ENCODE measurements around the gene SERPINE1. TPM values are rescaled to one million over a fixed set of nuclear protein-coding genes. Genes with fewer than 3 reads are reported as not detected.

SERPINE1 gene
- total RNA-seq, 2 experiments from 2014 or later = 0.29 to 1.2 TPM

DNA sequence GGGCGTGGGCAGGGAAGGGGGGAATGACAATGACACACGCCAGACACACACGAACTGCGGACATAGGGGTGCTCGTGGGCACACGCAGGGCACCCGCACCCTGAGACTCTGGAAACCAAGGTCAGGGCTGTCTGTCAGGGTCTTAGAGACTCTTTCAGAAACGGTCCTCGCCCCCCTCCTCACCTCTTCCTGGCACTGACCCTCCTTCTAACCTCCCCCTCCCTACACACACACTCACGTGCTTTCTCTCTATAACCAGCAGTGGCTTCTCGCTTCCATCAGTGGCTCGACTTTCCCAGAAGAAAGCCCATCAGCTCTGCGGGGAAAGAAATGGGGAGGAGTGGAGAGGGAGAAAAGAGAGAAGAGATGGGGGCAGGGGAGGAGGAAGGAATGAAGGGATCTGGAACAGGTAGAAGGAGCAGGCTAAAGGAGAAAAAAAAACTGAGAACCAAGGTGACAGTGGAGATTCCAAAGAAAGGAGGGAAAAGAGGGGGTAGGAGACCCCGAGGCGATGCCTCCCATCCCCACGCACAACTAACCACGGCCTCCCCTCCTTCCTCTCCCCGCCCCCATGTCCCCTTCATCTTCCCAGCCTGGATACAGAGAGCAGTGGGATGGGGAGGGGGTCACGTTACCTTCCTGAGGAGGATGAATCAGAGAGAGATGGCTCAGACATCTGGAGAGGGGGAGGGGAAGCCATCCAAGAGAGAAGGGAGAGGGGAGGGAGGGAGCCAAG is 40.2 kb downstream of the SERPINE1 start:
- H3K9me3 Mint-ChIP-seq (ENCODE audit: low read depth) = no peaks in the 10 kb centered on the region
- H3K4me1 Mint-ChIP-seq = peaks cover 52% of the 10 kb centered on the region
- no peak overlapping the region for H3K27ac Mint-ChIP-seq
- DNase-seq = no peak
- CTCF ChIA-PET = no interaction called here
- H3K36me3 Mint-ChIP-seq = no peaks in the 10 kb centered on the region
- H3K27me3 Mint-ChIP-seq = peaks cover 80% of the 10 kb centered on the region
- H3K4me3 Mint-ChIP-seq = no peak overlapping the region
- ATAC-seq = no peak

GRCh38 chr7:101167645-101168411 is 40.9 kb downstream of the SERPINE1 start:
- no peak for DNase-seq
- H3K9me3 Mint-ChIP-seq (ENCODE audit: low read depth) = no peaks in the 10 kb centered on the region
- no peaks in the 10 kb centered on the region for H3K36me3 Mint-ChIP-seq
- ATAC-seq = no peak
- H3K27ac Mint-ChIP-seq = no peak overlapping the region
- CTCF ChIA-PET = interaction anchor here (1.5 to 1.6 kb wide), 2 partner anchors 23 to 25 kb away, joined by 6 to 20 read pairs; no protein-coding TSS in a partner anchor
- H3K27me3 Mint-ChIP-seq = peaks cover 83% of the 10 kb centered on the region
- H3K4me3 Mint-ChIP-seq = no peak overlapping the region
- peaks cover 51% of the 10 kb centered on the region for H3K4me1 Mint-ChIP-seq

- CTCF ChIA-PET = interaction anchor here (1.5 to 1.6 kb wide), 2 partner anchors 24 kb away, joined by 6 to 20 read pairs; no protein-coding TSS in a partner anchor
- Mint-ChIP-seq H3K36me3 (no peaks in the 10 kb centered on the region), H3K9me3 (ENCODE audit: low read depth) (no peaks in the 10 kb centered on the region), H3K4me1 (peaks cover 51% of the 10 kb centered on the region), H3K4me3 (no peak overlapping the region), H3K27ac (no peak overlapping the region), H3K27me3 (peaks cover 87% of the 10 kb centered on the region)
- ATAC-seq (no peak), DNase-seq (no peak)
Observed at GRCh38 chr7:101168412-101169049, 41.6 kb downstream of the SERPINE1 start.

DNA sequence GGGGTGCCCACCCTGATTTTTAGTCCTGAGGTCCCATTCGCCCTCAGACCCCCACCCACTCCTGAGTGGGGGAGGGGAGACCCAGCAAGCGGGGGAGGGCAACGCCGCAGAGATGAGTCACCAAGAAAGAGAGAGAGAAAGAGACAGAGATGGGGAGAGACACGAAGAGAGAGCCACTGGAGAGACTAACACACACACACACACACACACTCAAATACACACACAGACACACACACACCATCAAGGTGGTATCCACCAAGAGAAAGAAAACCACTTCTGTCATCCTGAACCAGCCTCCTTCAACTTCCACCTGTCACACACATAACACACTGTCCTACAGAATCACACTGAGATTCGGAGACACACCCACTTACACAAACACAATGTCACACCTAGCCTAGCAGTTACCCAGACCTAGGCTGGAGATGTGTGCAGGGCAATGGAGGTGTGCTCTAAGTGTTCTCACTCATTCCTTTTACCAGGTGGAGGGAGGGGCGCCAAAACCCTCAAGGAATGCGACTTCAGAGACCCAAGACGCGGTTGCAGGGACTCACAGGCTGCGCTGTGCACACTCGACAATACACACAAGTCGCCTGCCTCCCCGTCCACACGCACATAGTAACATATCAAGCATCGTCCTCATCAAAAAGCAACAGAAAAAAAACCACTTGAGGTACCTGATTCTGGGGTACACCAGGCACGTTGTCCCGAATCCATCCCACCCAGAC is 42.4 kb downstream of the SERPINE1 start:
- ATAC-seq (no peak), DNase-seq (no peak)
- H3K4me3 Mint-ChIP-seq = peak overlapping the region; percentile 12
- peaks cover 55% of the 10 kb centered on the region for H3K4me1 Mint-ChIP-seq
- H3K36me3 Mint-ChIP-seq = no peaks in the 10 kb centered on the region
- no peak overlapping the region for H3K27ac Mint-ChIP-seq
- CTCF ChIA-PET = interaction anchor here (1.5 to 3.0 kb wide), 4 partner anchors 22 to 25 kb away, joined by 6 to 20 read pairs (median 16); no protein-coding TSS in a partner anchor
- no peaks in the 10 kb centered on the region for H3K9me3 Mint-ChIP-seq (ENCODE audit: low read depth)
- H3K27me3 Mint-ChIP-seq = peaks cover 92% of the 10 kb centered on the region

GRCh38 chr7:101169838-101170551 is 43.1 kb downstream of the SERPINE1 start:
- Mint-ChIP-seq H3K36me3 (no peaks in the 10 kb centered on the region), H3K27ac (no peak overlapping the region), H3K9me3 (ENCODE audit: low read depth) (no peaks in the 10 kb centered on the region), H3K4me1 (peaks cover 58% of the 10 kb centered on the region), H3K27me3 (peaks cover 92% of the 10 kb centered on the region), H3K4me3 (peak overlapping the region; percentile 12)
- DNase-seq (peak; percentile 86), ATAC-seq (peak; percentile 54)
- CTCF ChIA-PET = interaction anchor here (1.0 to 3.0 kb wide), 10 partner anchors 14 to 74 kb away, joined by 3 to 28 read pairs (median 4); partner anchors contain the start of genes PLOD3 and ZNHIT1

DNA sequence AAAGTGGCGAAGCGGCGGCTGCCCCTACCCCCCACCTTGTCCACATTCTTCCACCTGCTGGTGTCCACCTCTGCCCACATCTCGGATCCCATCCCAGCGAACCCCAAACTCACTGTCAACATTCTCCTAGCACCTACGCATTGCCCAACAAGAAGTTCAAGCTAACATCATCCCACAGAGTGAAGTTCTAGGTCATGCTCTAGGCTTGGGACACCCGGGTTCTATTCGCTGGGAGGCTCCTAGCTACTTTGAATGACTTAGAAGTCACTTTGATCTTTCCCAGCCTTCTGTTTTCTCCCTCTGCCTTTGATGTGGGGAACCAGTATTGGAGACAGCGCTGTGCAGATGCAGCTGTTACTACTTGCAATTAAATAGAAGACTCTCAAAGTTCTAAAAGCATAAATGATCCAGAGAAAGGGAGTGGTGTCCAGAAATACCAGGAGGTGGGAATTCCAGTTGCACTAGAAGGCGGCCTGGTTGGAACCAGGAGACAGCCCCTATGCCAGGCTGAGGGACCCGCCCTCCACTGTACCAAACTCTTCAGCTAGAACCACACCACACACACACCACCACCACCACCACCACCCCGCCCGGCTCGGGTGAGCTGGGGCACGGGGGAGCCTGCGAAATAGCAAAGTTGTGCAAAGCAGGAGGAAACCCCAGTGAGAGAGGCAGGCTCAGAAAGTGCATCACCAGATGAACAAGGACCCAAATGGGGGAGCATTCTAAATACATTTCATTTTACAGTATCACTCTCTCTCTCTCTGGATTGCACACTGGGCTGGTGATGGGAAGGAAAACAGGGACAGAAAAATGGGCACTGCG is 43.9 kb downstream of the SERPINE1 start:
- H3K9me3 Mint-ChIP-seq (ENCODE audit: low read depth) = no peaks in the 10 kb centered on the region
- no peak for DNase-seq

GRCh38 chr7:101171442-101171837 is 44.5 kb downstream of the SERPINE1 start:
- CTCF ChIA-PET = interaction anchor here (0.9 to 3.0 kb wide), 12 partner anchors 11 to 111 kb away, joined by 3 to 28 read pairs (median 4); partner anchors contain the start of genes PLOD3 and ZNHIT1
- Mint-ChIP-seq H3K4me1 (peaks cover 46% of the 10 kb centered on the region), H3K27ac (no peak overlapping the region), H3K4me3 (no peak overlapping the region), H3K9me3 (ENCODE audit: low read depth) (no peaks in the 10 kb centered on the region), H3K27me3 (peaks cover 92% of the 10 kb centered on the region), H3K36me3 (no peaks in the 10 kb centered on the region)
- DNase-seq = no peak
- no peak for ATAC-seq

More for the DNA sequence above, 43.9 kb downstream of the SERPINE1 start:
- Mint-ChIP-seq H3K27ac (no peak overlapping the region), H3K4me3 (no peak overlapping the region), H3K27me3 (peaks cover 92% of the 10 kb centered on the region), H3K4me1 (peaks cover 51% of the 10 kb centered on the region), H3K36me3 (no peaks in the 10 kb centered on the region)
- ATAC-seq = no peak
- CTCF ChIA-PET = interaction anchor here (1.0 to 3.0 kb wide), 12 partner anchors 13 to 112 kb away, joined by 3 to 28 read pairs (median 4); partner anchors contain the start of genes PLOD3 and ZNHIT1

GRCh38 chr7:101172005-101172853 is 45.3 kb downstream of the SERPINE1 start:
- no peak for DNase-seq
- H3K9me3 Mint-ChIP-seq (ENCODE audit: low read depth) = no peaks in the 10 kb centered on the region
- H3K27ac Mint-ChIP-seq = no peak overlapping the region
- H3K36me3 Mint-ChIP-seq = no peaks in the 10 kb centered on the region
- peaks cover 94% of the 10 kb centered on the region for H3K27me3 Mint-ChIP-seq
- ATAC-seq = no peak
- H3K4me3 Mint-ChIP-seq = no peak overlapping the region
- CTCF ChIA-PET = interaction anchor here (0.9 to 3.0 kb wide), 9 partner anchors 7 to 111 kb away, joined by 3 to 37 read pairs (median 6); partner anchors contain the start of genes PLOD3, VGF and ZNHIT1
- peaks cover 43% of the 10 kb centered on the region for H3K4me1 Mint-ChIP-seq

DNA sequence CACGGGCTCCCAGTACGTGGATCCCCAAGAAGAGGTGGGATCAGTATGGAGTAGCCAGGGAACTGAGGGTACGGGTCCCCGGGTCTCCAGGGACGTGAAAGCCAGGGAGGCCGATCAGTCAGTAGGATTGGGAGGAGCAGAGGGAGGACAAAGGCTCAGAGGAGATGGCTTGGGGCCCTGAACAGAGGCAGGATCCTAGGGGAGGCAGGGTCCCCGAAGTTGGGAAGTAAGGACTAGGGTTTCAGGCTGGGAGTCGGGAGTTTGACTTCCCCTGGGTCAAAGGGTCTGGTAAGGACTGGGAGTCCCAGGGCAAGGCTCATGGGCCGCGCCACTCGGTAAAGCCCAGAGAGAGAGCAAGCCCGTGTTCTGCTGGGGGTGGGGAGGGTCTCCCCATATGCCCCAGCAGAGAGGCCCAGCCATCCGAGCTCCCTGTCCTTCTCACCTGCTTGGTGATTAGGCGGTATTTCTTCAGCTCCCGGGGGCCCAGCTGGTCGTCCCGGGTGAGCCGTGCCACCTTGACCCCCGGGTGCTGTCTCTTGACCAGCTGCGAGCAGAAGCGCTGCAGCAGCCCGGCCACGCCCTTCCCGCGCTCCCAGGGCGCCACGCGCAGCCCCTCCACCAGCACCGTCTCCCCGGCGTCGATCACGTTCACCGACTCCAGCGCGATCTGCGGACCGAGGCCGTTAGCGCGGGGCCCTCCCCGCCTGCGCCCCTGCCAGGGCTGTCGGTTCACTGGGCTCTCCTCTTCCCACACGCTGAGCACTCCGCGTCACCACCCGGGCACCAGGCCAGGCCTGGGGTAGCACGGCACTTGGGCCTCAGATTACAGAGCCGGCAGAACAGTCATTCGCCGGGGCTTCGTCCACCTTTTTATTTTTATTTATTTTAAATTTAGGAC is 46.2 kb downstream of the SERPINE1 start:
- Mint-ChIP-seq H3K4me1 (peaks cover 40% of the 10 kb centered on the region), H3K36me3 (no peaks in the 10 kb centered on the region), H3K4me3 (peak overlapping the region; percentile 22), H3K27ac (no peak overlapping the region), H3K27me3 (peaks cover 94% of the 10 kb centered on the region), H3K9me3 (ENCODE audit: low read depth) (no peaks in the 10 kb centered on the region)
- ATAC-seq (peak; percentile 16), DNase-seq (no peak)
- CTCF ChIA-PET = interaction anchor here (0.8 to 3.1 kb wide), 12 partner anchors 8 to 279 kb away, joined by 3 to 37 read pairs (median 6); partner anchors contain the start of genes AP1S1, PLOD3, VGF and ZNHIT1

DNA sequence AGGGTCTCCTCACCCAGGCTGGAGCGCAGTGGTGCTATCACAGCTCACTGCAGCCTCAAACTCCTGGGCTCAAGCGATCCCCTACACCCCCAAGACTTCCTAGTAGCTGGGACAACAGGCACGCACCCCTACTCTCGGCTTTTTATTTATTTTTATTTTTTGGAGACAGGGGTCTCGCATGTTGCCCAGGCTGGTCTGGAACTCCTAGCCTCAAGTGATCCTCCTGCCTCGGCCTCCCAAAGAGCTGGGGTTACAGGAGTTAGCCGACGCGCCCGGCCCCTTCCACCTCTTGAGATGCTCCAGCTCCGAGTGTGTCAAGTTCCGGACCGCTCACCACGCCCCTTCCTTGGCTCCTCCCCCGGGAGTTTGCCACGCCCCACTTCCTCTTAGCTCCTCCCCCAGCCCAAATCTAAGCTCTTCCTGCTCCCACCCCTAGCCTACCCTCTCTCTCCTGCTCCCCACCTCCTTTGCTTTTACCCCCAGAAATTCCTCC is 46.9 kb downstream of the SERPINE1 start:
- H3K27me3 Mint-ChIP-seq = peaks cover 92% of the 10 kb centered on the region
- DNase-seq (peak; percentile 83), ATAC-seq (peak; percentile 87)
- no peaks in the 10 kb centered on the region for H3K9me3 Mint-ChIP-seq (ENCODE audit: low read depth)
- H3K36me3 Mint-ChIP-seq = no peaks in the 10 kb centered on the region
- H3K27ac Mint-ChIP-seq = no peak overlapping the region
- H3K4me1 Mint-ChIP-seq = peaks cover 37% of the 10 kb centered on the region
- H3K4me3 Mint-ChIP-seq = peak overlapping the region; percentile 17
- CTCF ChIA-PET = interaction anchor here (0.7 to 3.1 kb wide), 17 partner anchors 8 to 1795 kb away, joined by 3 to 37 read pairs (median 3); partner anchors contain the start of genes AP1S1, PLOD3, SLC12A9 and VGF

Measured in activated CD8-positive, alpha-beta memory T cell treated with anti-CD3 and anti-CD28 coated beads, Interleukin-2, amount 10 ng/mL, durations not matched to agents 7 days and 5 days (primary cell).